MG63 (cell line): ENCODE measurements around the gene OPHN1. TPM values are rescaled to one million over a fixed set of nuclear protein-coding genes. Genes with fewer than 3 reads are reported as not detected.

ENCODE experiments used
- DNase-seq: peaks from one replicate; pipeline ENCODE4 v3.0.0-alpha.2; 2020
- H3K27me3 ChIP-seq: fragments of 250-450 bp; sonication (Bioruptor Pico); 2 replicates; pipeline ENCODE4 v1.5.1; 2020; ENCODE audit warnings: mild to moderate bottlenecking, moderate library complexity
- H3K36me3 ChIP-seq: fragments of 250-450 bp; sonication (Bioruptor Pico); 2 replicates; pipeline ENCODE4 v1.5.1; 2020; ENCODE audit warnings: mild to moderate bottlenecking, moderate library complexity
- H3K4me3 ChIP-seq: fragments of 250-450 bp; sonication (Bioruptor Pico); 2 replicates; pipeline ENCODE4 v1.5.1; 2020; ENCODE audit warnings: mild to moderate bottlenecking, moderate library complexity
- H3K9me3 ChIP-seq: fragments of 250-450 bp; sonication (Bioruptor Pico); 2 replicates; pipeline ENCODE4 v1.5.1; 2020; ENCODE audit warnings: mild to moderate bottlenecking, moderate library complexity
- total RNA-seq: library from RNA; depleted of rRNA; stranded (reverse); fragments of >200 nt; shearing (Covaris generic); gene quantifications from 2 replicates; pipeline ENCODE4 v1.2.3, GENCODE V29; 2014; ENCODE audit warnings: low replicate concordance; rRNA removed

OPHN1 gene
- total RNA-seq, 1 experiment from 2014 or later = 2.4 TPM

DNA sequence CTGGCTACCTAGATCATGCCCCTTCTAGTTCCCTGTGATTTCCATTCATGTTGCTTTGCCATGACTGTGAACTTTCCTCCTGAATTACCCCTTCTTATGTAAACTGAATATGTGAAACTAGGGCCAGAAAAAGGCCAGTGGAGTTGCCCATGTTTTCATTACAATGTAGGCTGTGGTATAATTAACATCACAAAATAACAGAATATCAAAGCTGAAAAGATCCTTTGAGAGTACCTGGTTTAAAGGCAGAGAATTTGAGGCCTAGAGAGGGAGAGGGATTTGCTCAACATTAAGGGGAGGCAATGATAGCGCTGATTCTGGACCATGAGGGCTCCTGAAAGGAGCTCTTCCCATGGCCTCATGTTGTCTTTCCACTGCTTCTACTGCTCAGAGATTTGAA is 392.2 kb downstream of the OPHN1 start:
- no peak for DNase-seq
- no peaks in the 10 kb centered on the region for H3K27me3 ChIP-seq
- no peak overlapping the region for H3K4me3 ChIP-seq
- no peaks in the 10 kb centered on the region for H3K9me3 ChIP-seq
- H3K36me3 ChIP-seq = no peaks in the 10 kb centered on the region

DNA sequence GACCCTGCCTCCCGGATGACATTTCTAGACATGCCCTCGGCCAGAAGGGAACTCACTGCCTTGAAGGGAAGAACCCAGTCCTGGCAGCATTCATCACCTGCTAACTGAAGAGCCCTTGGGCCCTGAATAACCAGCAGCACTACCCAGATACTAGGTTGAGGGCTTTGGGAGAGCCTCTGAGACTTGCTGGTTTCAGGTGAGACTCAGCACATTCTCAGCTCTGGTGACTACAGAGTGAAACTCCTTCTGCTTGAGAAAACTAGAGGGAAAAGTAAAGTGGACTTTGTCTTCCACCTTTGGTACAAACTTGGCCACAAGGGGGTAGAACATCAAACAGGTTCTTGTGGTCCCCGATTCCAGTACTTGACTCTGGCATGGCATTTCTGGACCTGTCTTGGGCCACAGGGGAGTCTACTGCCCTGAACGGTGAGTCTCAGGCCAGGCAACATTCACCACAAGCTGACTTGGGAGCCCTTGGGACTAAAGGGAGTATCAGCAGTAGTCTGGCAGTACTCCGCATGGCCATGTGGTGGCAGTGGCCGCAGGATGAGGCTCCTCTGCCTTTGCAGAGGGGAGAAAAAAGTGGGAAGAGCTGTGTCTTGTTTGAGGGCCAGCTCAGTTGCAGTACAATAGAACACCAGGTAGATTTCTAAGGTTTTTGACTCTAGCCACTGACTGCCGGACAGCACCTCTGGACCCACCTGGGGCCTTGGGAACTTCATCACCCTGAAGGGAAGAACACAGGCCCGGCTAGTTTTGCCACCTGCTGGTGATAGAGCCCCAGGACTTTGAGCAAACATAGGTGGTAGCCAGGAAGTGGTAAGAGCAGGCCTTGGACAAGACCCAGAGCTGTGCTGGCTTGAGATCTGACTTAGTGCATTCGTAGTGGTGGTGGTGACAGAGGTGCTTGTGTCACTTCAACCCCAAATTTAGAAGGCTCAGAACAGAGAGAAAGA is 414.8 kb downstream of the OPHN1 start:
- Histone ChIP-seq H3K27me3 (no peaks in the 10 kb centered on the region), H3K36me3 (no peaks in the 10 kb centered on the region), H3K9me3 (no peaks in the 10 kb centered on the region), H3K4me3 (no peak overlapping the region)
- peak; percentile 3 for DNase-seq

DNA sequence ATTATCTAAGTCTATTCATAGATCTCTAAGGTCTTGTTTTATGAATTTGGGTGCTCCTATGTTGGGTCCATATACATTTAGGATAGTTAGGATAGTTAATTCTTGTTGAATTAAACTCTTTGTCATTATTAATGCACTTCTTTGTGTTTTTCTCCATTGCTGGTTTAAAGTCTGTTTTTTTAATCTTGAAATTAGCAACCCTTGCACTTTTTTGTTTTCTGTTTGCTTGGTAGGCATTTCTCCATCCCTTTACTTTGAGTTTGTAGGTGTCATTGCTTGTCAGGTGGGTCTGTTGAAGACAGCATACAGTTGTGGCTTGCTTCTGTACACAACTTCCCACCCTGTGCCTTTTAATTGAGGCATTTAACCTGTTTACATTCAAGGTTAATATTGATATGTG is 434.8 kb downstream of the OPHN1 start:
- H3K4me3 ChIP-seq = no peak overlapping the region
- no peaks in the 10 kb centered on the region for H3K27me3 ChIP-seq
- no peaks in the 10 kb centered on the region for H3K36me3 ChIP-seq
- no peaks in the 10 kb centered on the region for H3K9me3 ChIP-seq
- no peak for DNase-seq

Other genes with a start within 250 kb of the OPHN1 start
- 10.4 and 16.3 TPM in 2 replicates for gene YIPF6, start 65.6 kb upstream of the OPHN1 start, total RNA-seq
- gene STARD8, start 214.2 kb upstream of the OPHN1 start, total RNA-seq = 1.4 and 2.8 TPM in 2 replicates